Prostate gland (tissue), 2 donors: ENCODE measurements around the gene CD177. TPM values are rescaled to one million over a fixed set of nuclear protein-coding genes. Genes with fewer than 3 reads are reported as not detected.
"Not testable (repeated sequence)": the region's sequence is repeated elsewhere in the genome, so short reads cannot be mapped to it uniquely, and the experiment has no call there.

ENCODE experiments used
- DNase-seq: peaks from one replicate; pipeline ENCODE4 v3.0.0-alpha.2; 2019; ENCODE audit warnings: low spot score
- H3K27ac ChIP-seq, 2 donors: fragments of 200-600 bp; sonication (generic); 2 replicates each; pipeline ENCODE4 v1.5.1; 2017 to 2019
- H3K27me3 ChIP-seq: fragments of 200-600 bp; sonication (generic); replicated peaks from 2 replicates; pipeline ENCODE4 v1.5.1; 2019; ENCODE audit not compliant: insufficient read depth
- H3K36me3 ChIP-seq, 2 donors: fragments of 200-600 bp; sonication (generic); 1 replicate in 1 of 2; 2 replicates in 1 of 2; pipeline versions ENCODE4 v1.5.1 to v1.8.1; 2017 to 2019
- H3K4me1 ChIP-seq: fragments of 200-600 bp; sonication (generic); replicated peaks from 2 replicates; pipeline ENCODE4 v1.5.1; 2019
- H3K4me3 ChIP-seq, 2 donors: fragments of 200-600 bp; sonication (generic); 2 replicates each; pipeline ENCODE4 v1.5.1; 2017 to 2019
- H3K9me3 ChIP-seq: fragments of 200-600 bp; sonication (generic); 2 replicates; pipeline ENCODE4 v1.5.1; 2017
- POLR2A ChIP-seq: fragments of 450-650 bp; IDR thresholded peaks from one replicate; pipeline ENCODE4 v1.6.1; 2016; ENCODE audit warnings: antibody characterized with exemption, mild to moderate bottlenecking
- POLR2AphosphoS5 ChIP-seq: sonication (generic); formaldehyde crosslinking; IDR thresholded peaks from one replicate; pipeline ENCODE4 v1.6.1; 2017; ENCODE audit warnings: antibody characterized with exemption
- WGBS: methylation state at CpG from one replicate; pipeline ENCODE4 v1.1.5; 2018; 5-methylcytosine and 5-hydroxymethylcytosine counted together
- intact Hi-C: fragments of 100-400 bp; cut with DNase I; formaldehyde crosslinking; loops from one replicate; pipeline ENCODE4 v1.14.2; 2022
- total RNA-seq, 2 donors: library from RNA; depleted of rRNA; stranded (reverse); fragments of >200 nt; gene quantifications; one replicate each; pipeline ENCODE4 v1.1.0, GENCODE V29; 2016
- TF ChIP-seq, protein P1 (sequence below), 4 experiments: fragments of 200-600 bp in 2 of 4; fragments of 450-650 bp in 2 of 4; sonication (generic) in 2 of 4; IDR thresholded peaks; 1 replicate in 3 of 4; 2 replicates in 1 of 4; pipeline ENCODE4 v1.5.1; 2016 to 2019; ENCODE audit warnings: antibody characterized with exemption in 4 of 4, mild to moderate bottlenecking in 2 of 4, moderate library complexity in 2 of 4

Gene CD177
- total RNA-seq, 2 donors from 2014 or later, result 77.6 to 248 TPM

DNA sequence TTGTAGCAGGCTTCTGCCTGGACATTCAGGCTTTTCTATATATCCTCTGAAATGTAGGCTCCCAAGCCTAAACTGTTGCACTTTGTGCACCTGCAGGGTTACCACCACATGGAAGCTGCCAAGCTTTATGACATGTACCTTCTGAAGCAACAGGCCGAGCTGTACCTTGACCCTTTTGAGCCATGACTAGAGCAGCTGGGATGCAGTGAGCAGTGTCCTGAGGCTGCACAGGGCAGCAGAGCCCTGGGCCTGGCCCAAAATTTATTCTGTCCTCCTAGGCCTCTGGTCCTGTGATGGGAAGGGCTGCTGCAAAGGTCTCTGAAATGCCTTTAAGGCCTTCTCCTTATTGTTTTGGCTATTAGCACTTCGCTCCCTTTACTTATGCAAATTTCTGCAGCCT is 23.5 kb upstream of the CD177 start:
- intact Hi-C loops, result no loop called here
- H3K27ac ChIP-seq, result no peak overlapping the region
- H3K9me3 ChIP-seq, result no peaks in the 10 kb centered on the region
- no peaks in the 10 kb centered on the region for H3K4me1 ChIP-seq
- no peak overlapping the region for H3K4me3 ChIP-seq
- 92% methylated on average over 2 of the region's 2 CpGs for WGBS
- DNase-seq, result no peak
- H3K27me3 ChIP-seq, result no peaks in the 10 kb centered on the region
- H3K36me3 ChIP-seq, result no peaks in the 10 kb centered on the region
- no peak for TF ChIP-seq POLR2A
- TF ChIP-seq, protein P1, sequence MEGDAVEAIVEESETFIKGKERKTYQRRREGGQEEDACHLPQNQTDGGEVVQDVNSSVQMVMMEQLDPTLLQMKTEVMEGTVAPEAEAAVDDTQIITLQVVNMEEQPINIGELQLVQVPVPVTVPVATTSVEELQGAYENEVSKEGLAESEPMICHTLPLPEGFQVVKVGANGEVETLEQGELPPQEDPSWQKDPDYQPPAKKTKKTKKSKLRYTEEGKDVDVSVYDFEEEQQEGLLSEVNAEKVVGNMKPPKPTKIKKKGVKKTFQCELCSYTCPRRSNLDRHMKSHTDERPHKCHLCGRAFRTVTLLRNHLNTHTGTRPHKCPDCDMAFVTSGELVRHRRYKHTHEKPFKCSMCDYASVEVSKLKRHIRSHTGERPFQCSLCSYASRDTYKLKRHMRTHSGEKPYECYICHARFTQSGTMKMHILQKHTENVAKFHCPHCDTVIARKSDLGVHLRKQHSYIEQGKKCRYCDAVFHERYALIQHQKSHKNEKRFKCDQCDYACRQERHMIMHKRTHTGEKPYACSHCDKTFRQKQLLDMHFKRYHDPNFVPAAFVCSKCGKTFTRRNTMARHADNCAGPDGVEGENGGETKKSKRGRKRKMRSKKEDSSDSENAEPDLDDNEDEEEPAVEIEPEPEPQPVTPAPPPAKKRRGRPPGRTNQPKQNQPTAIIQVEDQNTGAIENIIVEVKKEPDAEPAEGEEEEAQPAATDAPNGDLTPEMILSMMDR (IDR thresholded peaks at IDR 0.05), result no peak
- TF ChIP-seq POLR2AphosphoS5, result no peak

GRCh38 chr19:43330726-43331434 is 22.6 kb upstream of the CD177 start:
- intact Hi-C loops, result no loop called here
- 70% methylated on average over 11 of the region's 11 CpGs for WGBS
- no peak for DNase-seq

DNA sequence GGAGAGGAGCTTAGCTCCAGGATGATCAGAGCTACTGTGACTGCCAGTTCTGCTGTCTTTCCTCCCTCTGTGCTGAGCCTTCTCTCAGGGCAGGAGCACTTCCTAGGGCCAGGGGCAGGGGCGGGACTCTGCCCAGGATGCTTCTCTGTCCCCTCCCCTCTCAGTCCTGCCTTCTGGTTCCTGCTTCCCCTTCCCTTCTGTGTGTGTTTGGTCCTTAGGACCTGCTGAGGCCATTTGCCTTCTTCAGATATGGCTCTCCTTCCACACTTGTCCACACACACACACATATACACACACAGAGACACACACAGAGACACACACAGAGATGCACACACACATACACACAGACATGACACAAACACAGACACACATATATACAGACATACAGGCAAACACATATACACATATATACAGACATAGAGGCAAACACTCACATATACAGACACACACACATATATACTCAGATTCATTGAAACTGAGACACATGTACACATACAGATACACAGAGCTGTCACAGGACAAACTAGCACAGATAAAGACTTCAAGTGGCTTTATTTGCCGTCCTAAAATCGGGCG is 22.0 kb upstream of the CD177 start:
- H3K27ac ChIP-seq, result no peak overlapping the region
- 79% methylated on average over 4 of the region's 4 CpGs for WGBS
- H3K4me1 ChIP-seq, result no peaks in the 10 kb centered on the region

More at GRCh38 chr19:43330726-43331434, 22.6 kb upstream of the CD177 start:
- Histone ChIP-seq H3K9me3 (no peaks in the 10 kb centered on the region), H3K36me3 (no peaks in the 10 kb centered on the region), H3K27me3 (no peaks in the 10 kb centered on the region), H3K4me3 (no peak overlapping the region), H3K27ac (no peak overlapping the region), H3K4me1 (no peaks in the 10 kb centered on the region)
- TF ChIP-seq POLR2AphosphoS5, result no peak

DNA sequence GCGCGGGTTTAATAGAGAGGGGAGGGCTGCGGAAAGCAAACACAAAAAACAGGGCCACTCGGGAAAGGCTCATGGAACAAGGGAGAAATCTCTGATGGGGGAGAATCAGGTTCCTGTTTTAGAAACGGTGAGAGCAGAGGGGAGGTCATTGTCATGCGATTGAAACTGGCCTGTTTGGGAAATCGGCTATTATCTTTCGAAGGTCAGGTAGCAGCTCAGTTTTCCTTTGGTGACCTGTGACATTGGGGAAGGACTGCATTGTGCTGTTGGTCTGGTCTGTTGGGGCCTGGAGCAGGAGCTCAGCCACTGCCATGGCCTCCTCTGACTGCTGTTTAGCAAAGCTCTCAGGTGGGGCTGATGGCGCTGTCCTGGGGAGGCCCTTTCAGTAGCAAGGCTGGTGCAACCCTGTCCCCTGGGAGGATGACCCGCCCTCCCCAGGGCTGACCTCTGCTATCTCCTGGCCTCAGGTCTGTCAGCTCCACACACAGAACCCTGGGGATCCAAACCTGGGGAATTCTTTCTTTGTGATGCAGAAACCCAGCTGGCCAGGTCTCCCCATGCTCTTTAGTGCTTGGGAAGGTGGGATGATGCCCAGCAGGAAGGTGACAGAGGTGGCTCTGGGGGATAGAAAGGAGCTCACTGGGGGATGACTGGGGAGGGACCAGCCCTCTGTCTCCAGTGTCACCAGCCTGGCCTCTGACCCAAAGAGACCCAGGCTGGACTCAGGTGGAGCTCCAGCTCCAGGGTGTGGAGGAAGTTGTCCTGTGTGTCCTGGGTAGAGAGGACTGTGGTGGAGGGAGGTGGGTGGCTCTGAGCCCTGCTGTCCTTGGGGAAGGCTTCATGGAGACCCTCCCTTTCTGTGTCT is 21.2 kb upstream of the CD177 start:
- no peaks in the 10 kb centered on the region for H3K4me1 ChIP-seq
- no peak for TF ChIP-seq POLR2AphosphoS5
- TF ChIP-seq POLR2A, result no peak
- TF ChIP-seq, protein P1 (IDR thresholded peaks at IDR 0.05), result no peak
- H3K27me3 ChIP-seq, result no peaks in the 10 kb centered on the region
- no peak for DNase-seq
- intact Hi-C loops, result no loop called here
- WGBS, result 70% methylated on average over 10 of the region's 10 CpGs
- H3K4me3 ChIP-seq, result no peak overlapping the region
- no peaks in the 10 kb centered on the region for H3K9me3 ChIP-seq
- H3K36me3 ChIP-seq, result no peaks in the 10 kb centered on the region
- no peak overlapping the region for H3K27ac ChIP-seq

More for the DNA sequence above, 22.0 kb upstream of the CD177 start:
- H3K36me3 ChIP-seq, result no peaks in the 10 kb centered on the region
- no peaks in the 10 kb centered on the region for H3K9me3 ChIP-seq
- TF ChIP-seq, protein P1 (IDR thresholded peaks at IDR 0.05), result no peak
- TF ChIP-seq POLR2A (no peak), POLR2AphosphoS5 (no peak)
- DNase-seq, result no peak
- H3K4me3 ChIP-seq, result no peak overlapping the region
- intact Hi-C loops, result no loop called here
- H3K27me3 ChIP-seq, result no peaks in the 10 kb centered on the region

DNA sequence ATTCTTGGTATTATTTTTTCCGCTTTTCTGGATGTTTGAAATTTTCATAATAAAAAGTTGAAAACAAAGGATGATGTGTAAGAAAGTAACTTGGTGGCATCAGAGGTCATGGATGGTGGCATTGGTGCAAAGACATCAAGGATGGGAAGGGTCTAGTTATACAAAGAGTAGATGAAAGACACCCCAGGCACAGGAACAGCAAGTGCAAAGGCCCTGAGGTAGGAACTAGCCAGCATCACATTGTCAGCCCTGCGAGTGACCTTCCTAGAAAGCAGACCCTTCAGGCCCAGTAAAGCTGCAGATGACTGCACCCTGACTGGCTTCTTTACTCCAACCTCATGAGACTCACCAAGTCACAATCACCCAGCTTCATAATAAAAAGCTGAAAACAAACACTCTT is 17.0 kb upstream of the CD177 start:
- intact Hi-C loops, DNase-seq: not testable (repeated sequence)

More for the DNA sequence above, 17.0 kb upstream of the CD177 start:
- 96% methylated on average over 2 of the region's 2 CpGs for WGBS
- not testable (repeated sequence) for H3K36me3 ChIP-seq, H3K27me3 ChIP-seq, H3K4me1 ChIP-seq, H3K27ac ChIP-seq, H3K4me3 ChIP-seq, H3K9me3 ChIP-seq
